PC-3 (cell line): ENCODE data around the gene GSN.
"Not testable (repeated sequence)": the region's sequence is repeated elsewhere in the genome, so short reads cannot be mapped to it uniquely, and the experiment has no call there.

Source experiments
- EZH2 ChIP-seq: fragments of 300-600 bp; sonication (generic); IDR thresholded peaks from one replicate; pipeline ENCODE4 v1.6.1; 2017; ENCODE audit warnings: antibody characterized with exemption, mild to moderate bottlenecking, low read length; ENCODE audit not compliant: unreplicated experiment
- EZH2phosphoT487 ChIP-seq: fragments of 300-600 bp; sonication (generic); IDR thresholded peaks from 2 replicates; pipeline ENCODE4 v1.6.1; 2018; ENCODE audit warnings: mild to moderate bottlenecking, antibody characterized with exemption, low read length, borderline replicate concordance
- TF ChIP-seq, protein P1 (sequence below): fragments of 300-600 bp; sonication (generic); conservative IDR thresholded peaks from 2 replicates; pipeline ENCODE4 v1.5.1; 2017; ENCODE audit warnings: antibody characterized with exemption, low read depth, mild to moderate bottlenecking, low read length

DNA sequence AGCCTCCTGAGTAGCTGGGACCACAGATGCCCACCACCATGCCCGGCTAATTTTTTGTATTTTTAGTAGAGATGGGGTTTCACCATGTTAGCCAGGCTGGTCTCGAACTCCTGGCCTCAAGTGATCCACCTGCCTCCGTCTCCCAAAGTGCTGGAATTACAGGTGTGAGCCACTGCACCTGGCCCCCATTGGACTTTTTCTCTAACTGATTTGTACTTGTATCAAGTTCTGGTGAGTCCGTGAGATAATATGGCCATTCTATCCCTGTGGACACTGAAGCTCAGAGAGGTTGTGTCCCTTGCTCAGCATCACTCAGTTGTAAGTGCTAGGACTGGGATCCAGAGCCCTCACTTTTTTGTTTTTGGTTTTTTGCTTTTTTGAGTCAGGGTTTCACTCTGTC, 23.6 kb downstream of the GSN start:
- TF ChIP-seq, protein P1, sequence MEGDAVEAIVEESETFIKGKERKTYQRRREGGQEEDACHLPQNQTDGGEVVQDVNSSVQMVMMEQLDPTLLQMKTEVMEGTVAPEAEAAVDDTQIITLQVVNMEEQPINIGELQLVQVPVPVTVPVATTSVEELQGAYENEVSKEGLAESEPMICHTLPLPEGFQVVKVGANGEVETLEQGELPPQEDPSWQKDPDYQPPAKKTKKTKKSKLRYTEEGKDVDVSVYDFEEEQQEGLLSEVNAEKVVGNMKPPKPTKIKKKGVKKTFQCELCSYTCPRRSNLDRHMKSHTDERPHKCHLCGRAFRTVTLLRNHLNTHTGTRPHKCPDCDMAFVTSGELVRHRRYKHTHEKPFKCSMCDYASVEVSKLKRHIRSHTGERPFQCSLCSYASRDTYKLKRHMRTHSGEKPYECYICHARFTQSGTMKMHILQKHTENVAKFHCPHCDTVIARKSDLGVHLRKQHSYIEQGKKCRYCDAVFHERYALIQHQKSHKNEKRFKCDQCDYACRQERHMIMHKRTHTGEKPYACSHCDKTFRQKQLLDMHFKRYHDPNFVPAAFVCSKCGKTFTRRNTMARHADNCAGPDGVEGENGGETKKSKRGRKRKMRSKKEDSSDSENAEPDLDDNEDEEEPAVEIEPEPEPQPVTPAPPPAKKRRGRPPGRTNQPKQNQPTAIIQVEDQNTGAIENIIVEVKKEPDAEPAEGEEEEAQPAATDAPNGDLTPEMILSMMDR = not testable (repeated sequence)
- not testable (repeated sequence) for TF ChIP-seq EZH2phosphoT487, EZH2
